Esophagus muscularis mucosa (tissue), 4 donors: ENCODE results near the gene ELOVL6.

ENCODE experiments used
- EP300 ChIP-seq: sonication (generic); formaldehyde crosslinking; IDR thresholded peaks from one replicate; pipeline ENCODE4 v1.6.1; 2017; ENCODE audit warnings: antibody characterized with exemption
- POLR2A ChIP-seq: fragments of 450-650 bp; IDR thresholded peaks from one replicate; pipeline ENCODE4 v1.6.1; 2017; ENCODE audit warnings: antibody characterized with exemption, moderate library complexity, mild to moderate bottlenecking, low read depth
- TF ChIP-seq, protein P1 (sequence below), 3 experiments: fragments of 200-600 bp in 2 of 3; fragments of 450-650 bp in 1 of 3; sonication (generic) in 2 of 3; IDR thresholded peaks; one replicate each; pipeline ENCODE4 v1.5.1; 2017 to 2019; ENCODE audit warnings: antibody characterized with exemption in 3 of 3, mild to moderate bottlenecking in 2 of 3, moderate library complexity in 1 of 3

DNA sequence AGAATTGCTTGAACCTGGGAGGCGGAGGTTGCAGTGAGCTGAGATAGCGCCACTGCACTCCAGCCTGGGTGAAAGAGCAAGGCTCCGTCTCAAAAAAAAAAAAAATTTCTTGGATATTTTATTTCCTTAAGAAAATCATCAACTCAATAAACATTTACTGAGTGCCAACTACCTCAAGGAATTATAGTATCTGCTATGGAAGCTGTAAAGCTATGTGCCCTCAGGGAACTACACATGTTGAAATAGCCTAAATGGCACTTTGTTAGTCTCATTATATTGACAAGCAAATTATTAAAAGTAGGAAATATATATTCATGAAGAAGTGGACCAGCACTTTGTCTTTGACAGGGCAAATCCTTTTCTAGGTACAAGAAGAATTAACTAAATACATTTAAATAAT lies 40.8 kb downstream of the ELOVL6 start:
- TF ChIP-seq, protein P1, sequence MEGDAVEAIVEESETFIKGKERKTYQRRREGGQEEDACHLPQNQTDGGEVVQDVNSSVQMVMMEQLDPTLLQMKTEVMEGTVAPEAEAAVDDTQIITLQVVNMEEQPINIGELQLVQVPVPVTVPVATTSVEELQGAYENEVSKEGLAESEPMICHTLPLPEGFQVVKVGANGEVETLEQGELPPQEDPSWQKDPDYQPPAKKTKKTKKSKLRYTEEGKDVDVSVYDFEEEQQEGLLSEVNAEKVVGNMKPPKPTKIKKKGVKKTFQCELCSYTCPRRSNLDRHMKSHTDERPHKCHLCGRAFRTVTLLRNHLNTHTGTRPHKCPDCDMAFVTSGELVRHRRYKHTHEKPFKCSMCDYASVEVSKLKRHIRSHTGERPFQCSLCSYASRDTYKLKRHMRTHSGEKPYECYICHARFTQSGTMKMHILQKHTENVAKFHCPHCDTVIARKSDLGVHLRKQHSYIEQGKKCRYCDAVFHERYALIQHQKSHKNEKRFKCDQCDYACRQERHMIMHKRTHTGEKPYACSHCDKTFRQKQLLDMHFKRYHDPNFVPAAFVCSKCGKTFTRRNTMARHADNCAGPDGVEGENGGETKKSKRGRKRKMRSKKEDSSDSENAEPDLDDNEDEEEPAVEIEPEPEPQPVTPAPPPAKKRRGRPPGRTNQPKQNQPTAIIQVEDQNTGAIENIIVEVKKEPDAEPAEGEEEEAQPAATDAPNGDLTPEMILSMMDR (IDR thresholded peaks at IDR 0.05), result no peak
- TF ChIP-seq POLR2A (no peak), EP300 (no peak)
